Transverse colon (tissue), 4 donors: ENCODE results near the gene SPTLC3. TPM values are rescaled to one million over a fixed set of nuclear protein-coding genes. Genes with fewer than 3 reads are reported as not detected.

Source experiments
- DNase-seq: peaks from one replicate; pipeline ENCODE4 v3.0.0-alpha.2; 2019
- H3K27ac ChIP-seq, 4 donors: fragments of 200-600 bp; sonication (generic); 2 replicates each; pipeline ENCODE4 v1.5.1; 2016 to 2018; ENCODE audit warnings: inconsistent platforms in 4 of 4
- H3K27me3 ChIP-seq: fragments of 200-600 bp; sonication (generic); 2 replicates; pipeline ENCODE4 v1.5.1; 2017; ENCODE audit warnings: inconsistent platforms
- H3K36me3 ChIP-seq, 4 donors: fragments of 200-600 bp; sonication (generic); 2 replicates each; pipeline ENCODE4 v1.5.1; 2017 to 2019; ENCODE audit warnings: inconsistent platforms in 4 of 4
- H3K4me1 ChIP-seq, 4 donors: fragments of 200-600 bp; sonication (generic); 2 replicates each; pipeline ENCODE4 v1.5.1; 2017 to 2020; ENCODE audit warnings: inconsistent platforms in 4 of 4
- H3K4me3 ChIP-seq, 4 donors: fragments of 200-600 bp; sonication (generic); 1 replicate in 1 of 4; 2 replicates in 3 of 4; pipeline versions ENCODE4 v1.5.1 to v1.6.1; 2017 to 2019; ENCODE audit warnings: inconsistent platforms in 4 of 4
- H3K9me3 ChIP-seq, 2 donors: fragments of 200-600 bp; sonication (generic); 2 replicates each; pipeline ENCODE4 v1.5.1; 2017 to 2019; ENCODE audit warnings: inconsistent platforms in 2 of 2
- EP300 ChIP-seq: sonication (generic); formaldehyde crosslinking; IDR thresholded peaks from one replicate; pipeline ENCODE4 v1.6.1; 2017; ENCODE audit warnings: antibody characterized with exemption, low read depth
- POLR2A ChIP-seq: fragments of 450-650 bp; IDR thresholded peaks from one replicate; pipeline ENCODE4 v1.6.1; 2016; ENCODE audit warnings: antibody characterized with exemption, mild to moderate bottlenecking, moderate library complexity
- POLR2AphosphoS5 ChIP-seq, 3 donors: sonication (generic); formaldehyde crosslinking; IDR thresholded peaks; one replicate each; pipeline ENCODE4 v1.6.1; 2016; ENCODE audit warnings: antibody characterized with exemption in 3 of 3
- WGBS, 2 donors: methylation state at CpG; one replicate each; pipeline ENCODE4 v1.1.5; 2018; ENCODE audit warnings: low coverage in 1 of 2; 5-methylcytosine and 5-hydroxymethylcytosine counted together
- in situ Hi-C, 4 donors: fragments of 200-750 bp; cut with MboI; loops; one replicate each; pipeline versions ENCODE4 v1.15.0 to v1.15.1; 2017; ENCODE audit warnings: low sequenced_read_pairs in 3 of 4, low pct_ligation_motif_present in 1 of 4, low pct_unique_long_range_greater_than_20kb in 1 of 4
- intact Hi-C: fragments of 100-400 bp; cut with DNase I; formaldehyde crosslinking; loops from one replicate; pipeline ENCODE4 v1.15.1; 2023; ENCODE audit warnings: low total_unique reads
- total RNA-seq, 4 donors: library from RNA; depleted of rRNA; stranded (reverse); fragments of >200 nt; gene quantifications; one replicate each; pipeline ENCODE4 v1.1.0, GENCODE V29; 2016
- TF ChIP-seq, protein P1 (sequence below), 5 experiments: fragments of 200-600 bp in 3 of 5; fragments of 450-650 bp in 2 of 5; sonication (generic) in 3 of 5; IDR thresholded peaks; 1 replicate in 2 of 5; 2 replicates in 3 of 5; pipeline ENCODE4 v1.5.1; 2016 to 2017; ENCODE audit warnings: antibody characterized with exemption in 5 of 5, inconsistent platforms in 3 of 5, mild to moderate bottlenecking in 2 of 5, moderate library complexity in 1 of 5

The SPTLC3 gene
- total RNA-seq, 4 donors from 2014 or later, result 2.6 to 11.6 (median 8.8) TPM

DNA sequence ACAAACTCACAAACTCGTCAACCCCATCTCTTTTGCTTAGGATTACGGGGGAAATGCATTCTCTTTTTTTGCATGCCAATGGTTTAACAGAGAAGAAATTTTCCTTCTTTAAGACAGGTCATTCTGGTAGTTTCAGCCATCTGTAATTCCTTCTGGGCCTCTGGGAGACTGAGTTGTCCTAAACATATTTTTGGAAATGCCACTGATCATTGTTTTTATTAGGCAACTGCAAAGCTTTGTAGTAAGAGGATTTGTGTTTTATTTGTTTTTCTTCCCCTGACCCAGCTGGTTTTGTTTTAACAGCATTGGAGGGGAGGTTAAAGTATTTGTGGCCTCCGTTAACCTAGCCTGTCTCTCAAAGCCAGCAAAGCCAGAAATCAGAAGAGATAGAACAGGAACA is 139.2 kb downstream of the SPTLC3 start:
- Histone ChIP-seq H3K4me1 (no peaks in the 10 kb centered on the region), H3K27me3 (no peaks in the 10 kb centered on the region), H3K9me3 (no peaks in the 10 kb centered on the region), H3K27ac (no peak overlapping the region), H3K4me3 (no peak overlapping the region), H3K36me3 (no peaks in the 10 kb centered on the region)
- DNase-seq, result no peak
- WGBS, 2 donors, result 69 to 85% methylated on average over 3 of the region's 3 CpGs
- TF ChIP-seq POLR2AphosphoS5 (IDR thresholded peaks at IDR 0.05), result no peak
- TF ChIP-seq, protein P1, sequence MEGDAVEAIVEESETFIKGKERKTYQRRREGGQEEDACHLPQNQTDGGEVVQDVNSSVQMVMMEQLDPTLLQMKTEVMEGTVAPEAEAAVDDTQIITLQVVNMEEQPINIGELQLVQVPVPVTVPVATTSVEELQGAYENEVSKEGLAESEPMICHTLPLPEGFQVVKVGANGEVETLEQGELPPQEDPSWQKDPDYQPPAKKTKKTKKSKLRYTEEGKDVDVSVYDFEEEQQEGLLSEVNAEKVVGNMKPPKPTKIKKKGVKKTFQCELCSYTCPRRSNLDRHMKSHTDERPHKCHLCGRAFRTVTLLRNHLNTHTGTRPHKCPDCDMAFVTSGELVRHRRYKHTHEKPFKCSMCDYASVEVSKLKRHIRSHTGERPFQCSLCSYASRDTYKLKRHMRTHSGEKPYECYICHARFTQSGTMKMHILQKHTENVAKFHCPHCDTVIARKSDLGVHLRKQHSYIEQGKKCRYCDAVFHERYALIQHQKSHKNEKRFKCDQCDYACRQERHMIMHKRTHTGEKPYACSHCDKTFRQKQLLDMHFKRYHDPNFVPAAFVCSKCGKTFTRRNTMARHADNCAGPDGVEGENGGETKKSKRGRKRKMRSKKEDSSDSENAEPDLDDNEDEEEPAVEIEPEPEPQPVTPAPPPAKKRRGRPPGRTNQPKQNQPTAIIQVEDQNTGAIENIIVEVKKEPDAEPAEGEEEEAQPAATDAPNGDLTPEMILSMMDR (IDR thresholded peaks at IDR 0.05), result no peak
- no peak for TF ChIP-seq POLR2A
- TF ChIP-seq EP300, result no peak
- in situ Hi-C loops, result loop anchor here in 1 of 4 donors (25.0 kb wide), 1 partner anchor 89 kb away; no protein-coding TSS in a partner anchor
- intact Hi-C loops, result no loop called here

DNA sequence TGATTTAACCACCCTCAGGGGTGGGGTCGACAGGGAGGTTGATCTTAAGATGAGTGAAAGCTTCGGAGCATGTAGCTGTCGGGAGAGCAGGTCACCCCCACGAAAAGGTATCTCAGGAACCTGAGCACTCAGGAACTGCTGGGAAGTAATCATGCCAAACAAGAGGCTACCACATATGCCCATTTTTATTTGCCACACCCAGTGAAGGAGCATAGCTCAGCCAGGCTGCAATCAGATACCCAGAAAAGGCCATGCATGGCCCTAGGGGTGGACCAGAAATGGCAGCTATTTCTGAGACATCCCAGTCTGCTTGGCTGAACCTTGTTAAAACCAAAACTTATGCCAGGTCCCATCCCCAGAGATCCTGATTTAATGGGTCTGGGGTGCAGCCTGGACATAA is 139.6 kb downstream of the SPTLC3 start:
- Histone ChIP-seq H3K4me3 (no peak overlapping the region), H3K4me1 (no peaks in the 10 kb centered on the region), H3K27me3 (no peaks in the 10 kb centered on the region), H3K36me3 (no peaks in the 10 kb centered on the region), H3K9me3 (no peaks in the 10 kb centered on the region), H3K27ac (no peak overlapping the region)
- intact Hi-C loops (no loop called here), in situ Hi-C loops (loop anchor here in 1 of 4 donors (25.0 kb wide), 1 partner anchor 89 kb away; no protein-coding TSS in a partner anchor)
- 76 to 90% methylated on average over 4 of the region's 4 CpGs for WGBS, 2 donors
- TF ChIP-seq, protein P1 (IDR thresholded peaks at IDR 0.05), result no peak
- TF ChIP-seq POLR2A (no peak), EP300 (no peak), POLR2AphosphoS5 (IDR thresholded peaks at IDR 0.05) (no peak)
- no peak for DNase-seq

DNA sequence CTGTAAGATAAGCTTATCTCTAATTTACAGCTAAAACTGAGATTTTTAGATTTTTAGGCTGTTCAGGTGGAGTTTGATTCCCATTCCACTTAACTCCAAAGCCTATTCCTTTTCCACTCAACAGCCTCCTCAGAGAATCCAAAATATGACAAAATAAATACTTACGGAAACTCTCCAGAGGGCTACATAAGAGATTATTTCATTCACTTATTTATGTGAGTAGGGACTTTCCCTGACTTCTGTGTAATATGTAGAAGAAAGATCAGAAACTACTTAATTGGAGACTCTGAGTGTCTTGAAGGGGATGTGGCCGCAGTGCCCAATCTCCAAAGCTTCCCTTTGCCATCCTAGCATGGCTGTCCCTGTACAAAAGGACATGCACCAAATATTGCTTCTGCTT is 140.2 kb downstream of the SPTLC3 start:
- Histone ChIP-seq H3K27me3 (no peaks in the 10 kb centered on the region), H3K9me3 (no peaks in the 10 kb centered on the region), H3K4me1 (no peaks in the 10 kb centered on the region), H3K27ac (no peak overlapping the region), H3K36me3 (no peaks in the 10 kb centered on the region), H3K4me3 (no peak overlapping the region)
- DNase-seq, result no peak
- TF ChIP-seq, protein P1 (IDR thresholded peaks at IDR 0.05), result no peak
- in situ Hi-C loops, result loop anchor here in 1 of 4 donors (25.0 kb wide), 1 partner anchor 88 kb away; no protein-coding TSS in a partner anchor
- intact Hi-C loops, result no loop called here
- WGBS, 2 donors, result 86 to 100% methylated on average over 2 of the region's 2 CpGs

DNA sequence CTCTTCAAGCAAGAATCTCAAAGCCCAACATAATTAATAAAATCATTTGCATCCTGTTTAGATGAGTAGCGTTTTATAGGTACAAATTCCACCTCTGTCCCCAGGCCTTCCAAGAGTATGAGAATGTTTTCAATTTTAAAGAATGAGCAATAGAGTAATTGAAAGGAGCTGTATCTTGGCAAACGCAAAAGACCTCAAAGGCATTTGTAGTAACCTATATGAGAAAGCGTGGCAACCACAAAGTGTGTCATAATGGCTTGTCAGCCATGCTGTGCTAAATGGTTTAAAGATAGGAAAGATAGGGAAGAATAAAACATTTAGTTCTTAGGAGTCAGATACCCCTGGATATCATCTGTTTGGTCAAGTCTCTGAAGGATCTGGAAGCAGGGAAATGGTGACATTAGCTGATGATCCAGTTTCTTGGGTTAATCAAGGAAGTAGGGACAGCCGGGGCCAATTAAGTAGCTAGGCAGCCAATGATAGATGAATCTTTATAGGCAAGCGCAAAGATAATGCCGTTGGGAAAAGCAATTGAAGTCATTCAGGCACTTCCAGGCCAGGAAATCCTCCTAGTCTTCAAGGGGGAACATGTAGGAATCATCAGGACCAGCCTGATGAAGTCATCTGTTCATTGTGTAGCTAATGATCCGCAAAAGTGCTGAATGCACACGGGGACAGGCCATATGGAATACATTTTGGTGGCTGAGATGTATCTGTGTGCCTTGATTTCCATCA is 140.8 kb downstream of the SPTLC3 start:
- Histone ChIP-seq H3K27me3 (no peaks in the 10 kb centered on the region), H3K36me3 (no peaks in the 10 kb centered on the region), H3K4me3 (no peak overlapping the region), H3K4me1 (no peaks in the 10 kb centered on the region), H3K9me3 (no peaks in the 10 kb centered on the region), H3K27ac (no peak overlapping the region)
- in situ Hi-C loops, result loop anchor here in 1 of 4 donors (25.0 kb wide), 1 partner anchor 88 kb away; no protein-coding TSS in a partner anchor
- intact Hi-C loops, result no loop called here
- no peak for TF ChIP-seq EP300
- no peak for TF ChIP-seq POLR2AphosphoS5 (IDR thresholded peaks at IDR 0.05)
- TF ChIP-seq, protein P1 (IDR thresholded peaks at IDR 0.05), result no peak
- TF ChIP-seq POLR2A, result no peak
- 84 to 85% methylated on average over 5 to 8 of the region's 8 CpGs for WGBS, 2 donors
- DNase-seq, result no peak
